Measurements from ENCODE around the gene TSPAN17.

DNA sequence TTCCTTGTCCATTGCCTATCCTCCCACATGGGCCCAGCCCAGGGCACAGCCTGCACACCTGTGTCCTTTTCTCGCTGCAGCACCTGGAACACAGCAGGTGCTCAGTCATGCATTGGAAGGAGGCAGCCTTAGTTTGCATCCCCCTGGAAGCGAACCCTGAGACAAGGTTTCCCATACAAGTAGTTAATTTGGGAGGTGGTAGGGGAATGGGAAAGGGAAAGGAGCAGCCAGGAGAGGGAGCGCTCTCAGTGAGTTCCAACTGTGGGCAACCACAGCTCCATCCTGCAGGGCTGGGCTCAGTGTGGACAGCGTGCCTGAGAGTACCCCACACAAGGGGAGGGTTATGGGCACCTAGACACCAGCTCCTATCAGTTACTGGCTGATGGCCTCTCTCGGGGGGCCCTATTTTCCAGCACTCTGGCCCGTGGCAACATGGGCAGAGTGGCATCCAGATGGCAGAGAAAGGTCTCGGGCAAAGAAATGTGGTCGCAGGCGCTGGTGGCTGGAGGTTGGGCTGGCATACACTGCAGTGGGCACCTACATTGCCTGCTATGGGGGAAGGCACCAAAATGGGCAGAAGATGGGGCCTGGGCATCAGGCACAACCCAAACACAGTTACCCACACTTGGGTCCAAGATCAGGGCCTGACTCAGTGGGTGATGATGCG, 50.1 kb downstream of the TSPAN17 start:
- TF ChIP-seq, protein P1, sequence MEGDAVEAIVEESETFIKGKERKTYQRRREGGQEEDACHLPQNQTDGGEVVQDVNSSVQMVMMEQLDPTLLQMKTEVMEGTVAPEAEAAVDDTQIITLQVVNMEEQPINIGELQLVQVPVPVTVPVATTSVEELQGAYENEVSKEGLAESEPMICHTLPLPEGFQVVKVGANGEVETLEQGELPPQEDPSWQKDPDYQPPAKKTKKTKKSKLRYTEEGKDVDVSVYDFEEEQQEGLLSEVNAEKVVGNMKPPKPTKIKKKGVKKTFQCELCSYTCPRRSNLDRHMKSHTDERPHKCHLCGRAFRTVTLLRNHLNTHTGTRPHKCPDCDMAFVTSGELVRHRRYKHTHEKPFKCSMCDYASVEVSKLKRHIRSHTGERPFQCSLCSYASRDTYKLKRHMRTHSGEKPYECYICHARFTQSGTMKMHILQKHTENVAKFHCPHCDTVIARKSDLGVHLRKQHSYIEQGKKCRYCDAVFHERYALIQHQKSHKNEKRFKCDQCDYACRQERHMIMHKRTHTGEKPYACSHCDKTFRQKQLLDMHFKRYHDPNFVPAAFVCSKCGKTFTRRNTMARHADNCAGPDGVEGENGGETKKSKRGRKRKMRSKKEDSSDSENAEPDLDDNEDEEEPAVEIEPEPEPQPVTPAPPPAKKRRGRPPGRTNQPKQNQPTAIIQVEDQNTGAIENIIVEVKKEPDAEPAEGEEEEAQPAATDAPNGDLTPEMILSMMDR (IDR thresholded peaks at IDR 0.05), result no peak
- TF ChIP-seq POLR2A (IDR thresholded peaks at IDR 0.05), result no peak

All from right lobe of liver (tissue), 4 donors.